ENCODE results near the gene CLMP.

CLMP gene

GRCh38 chr11:123041185-123041584 is 153.9 kb downstream of the CLMP start:
- no peak for DNase-seq (ENCODE audit: extremely low read depth, insufficient read length)
- no peaks in the 10 kb centered on the region for H3K27me3 ChIP-seq (replicated peaks; ENCODE audit: control insufficient read depth, insufficient read depth, low read length)
- TF ChIP-seq, protein P1, sequence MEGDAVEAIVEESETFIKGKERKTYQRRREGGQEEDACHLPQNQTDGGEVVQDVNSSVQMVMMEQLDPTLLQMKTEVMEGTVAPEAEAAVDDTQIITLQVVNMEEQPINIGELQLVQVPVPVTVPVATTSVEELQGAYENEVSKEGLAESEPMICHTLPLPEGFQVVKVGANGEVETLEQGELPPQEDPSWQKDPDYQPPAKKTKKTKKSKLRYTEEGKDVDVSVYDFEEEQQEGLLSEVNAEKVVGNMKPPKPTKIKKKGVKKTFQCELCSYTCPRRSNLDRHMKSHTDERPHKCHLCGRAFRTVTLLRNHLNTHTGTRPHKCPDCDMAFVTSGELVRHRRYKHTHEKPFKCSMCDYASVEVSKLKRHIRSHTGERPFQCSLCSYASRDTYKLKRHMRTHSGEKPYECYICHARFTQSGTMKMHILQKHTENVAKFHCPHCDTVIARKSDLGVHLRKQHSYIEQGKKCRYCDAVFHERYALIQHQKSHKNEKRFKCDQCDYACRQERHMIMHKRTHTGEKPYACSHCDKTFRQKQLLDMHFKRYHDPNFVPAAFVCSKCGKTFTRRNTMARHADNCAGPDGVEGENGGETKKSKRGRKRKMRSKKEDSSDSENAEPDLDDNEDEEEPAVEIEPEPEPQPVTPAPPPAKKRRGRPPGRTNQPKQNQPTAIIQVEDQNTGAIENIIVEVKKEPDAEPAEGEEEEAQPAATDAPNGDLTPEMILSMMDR (IDR thresholded peaks at IDR 0.05; ENCODE audit: insufficient read depth, low read length, poor library complexity, severe bottlenecking): no peak
- no peaks in the 10 kb centered on the region for H3K36me3 ChIP-seq (ENCODE audit: control insufficient read depth, insufficient read depth, low read length)
- no peak overlapping the region for H3K4me3 ChIP-seq (replicated peaks; ENCODE audit: low read depth, low read length)

DNA sequence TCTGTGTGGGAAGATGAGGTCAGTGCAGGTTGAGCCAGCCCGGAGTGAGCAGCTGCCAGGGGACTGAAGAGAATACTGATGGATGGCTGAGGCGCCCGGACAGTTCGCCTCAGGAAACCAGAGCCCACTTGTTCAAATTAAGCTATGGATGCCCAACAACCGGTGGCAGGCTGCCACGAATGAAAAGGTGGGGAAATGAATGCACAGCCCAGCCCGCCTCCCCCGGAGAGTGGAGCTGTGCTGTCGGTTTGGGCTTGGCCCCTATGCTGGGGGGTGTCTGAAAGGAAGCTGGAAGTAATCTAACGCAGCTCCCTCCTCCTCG is 155.0 kb downstream of the CLMP start:
- H3K4me3 ChIP-seq (replicated peaks; ENCODE audit: low read depth, low read length): no peak overlapping the region
- H3K27me3 ChIP-seq (replicated peaks; ENCODE audit: control insufficient read depth, insufficient read depth, low read length): no peaks in the 10 kb centered on the region
- DNase-seq (ENCODE audit: extremely low read depth, insufficient read length): no peak
- TF ChIP-seq, protein P1 (IDR thresholded peaks at IDR 0.05; ENCODE audit: insufficient read depth, low read length, poor library complexity, severe bottlenecking): no peak
- no peaks in the 10 kb centered on the region for H3K36me3 ChIP-seq (ENCODE audit: control insufficient read depth, insufficient read depth, low read length)

- Histone ChIP-seq H3K4me3 (replicated peaks; ENCODE audit: low read depth, low read length) (no peak overlapping the region), H3K36me3 (ENCODE audit: control insufficient read depth, insufficient read depth, low read length) (no peaks in the 10 kb centered on the region), H3K27me3 (replicated peaks; ENCODE audit: control insufficient read depth, insufficient read depth, low read length) (no peaks in the 10 kb centered on the region)
- DNase-seq (ENCODE audit: extremely low read depth, insufficient read length): no peak
- TF ChIP-seq, protein P1 (IDR thresholded peaks at IDR 0.05; ENCODE audit: insufficient read depth, low read length, poor library complexity, severe bottlenecking): no peak
Measured at GRCh38 chr11:123035831-123036230, 159.2 kb downstream of the CLMP start.

DNA sequence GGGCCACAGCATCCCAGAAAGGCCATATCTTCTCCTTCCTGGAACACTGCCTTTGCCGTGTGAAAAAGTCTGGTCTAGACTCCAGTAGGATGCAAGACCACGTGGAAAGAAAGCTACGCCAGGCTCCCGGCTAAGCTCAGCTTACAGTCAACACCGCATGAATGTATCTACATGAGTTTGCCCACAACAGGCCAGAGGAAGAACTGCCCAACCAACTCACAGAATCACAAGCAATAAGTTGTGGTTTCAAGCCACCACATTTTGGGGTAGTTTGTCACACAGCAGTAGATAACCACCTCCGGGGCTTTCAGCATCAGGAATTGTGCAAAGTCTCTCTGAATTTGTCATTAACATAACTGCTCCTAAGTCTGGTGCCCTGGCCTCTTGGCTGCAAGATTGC is 160.5 kb downstream of the CLMP start:
- no peak for DNase-seq (ENCODE audit: extremely low read depth, insufficient read length)
- Histone ChIP-seq H3K36me3 (ENCODE audit: control insufficient read depth, insufficient read depth, low read length) (no peaks in the 10 kb centered on the region), H3K4me3 (replicated peaks; ENCODE audit: low read depth, low read length) (no peak overlapping the region), H3K27me3 (replicated peaks; ENCODE audit: control insufficient read depth, insufficient read depth, low read length) (no peaks in the 10 kb centered on the region)
- TF ChIP-seq, protein P1 (IDR thresholded peaks at IDR 0.05; ENCODE audit: insufficient read depth, low read length, poor library complexity, severe bottlenecking): no peak

- no peaks in the 10 kb centered on the region for H3K36me3 ChIP-seq (ENCODE audit: control insufficient read depth, insufficient read depth, low read length)
- H3K4me3 ChIP-seq (replicated peaks; ENCODE audit: low read depth, low read length): no peak overlapping the region
- TF ChIP-seq, protein P1 (IDR thresholded peaks at IDR 0.05; ENCODE audit: insufficient read depth, low read length, poor library complexity, severe bottlenecking): no peak
- H3K27me3 ChIP-seq (replicated peaks; ENCODE audit: control insufficient read depth, insufficient read depth, low read length): no peaks in the 10 kb centered on the region
- DNase-seq (ENCODE audit: extremely low read depth, insufficient read length): no peak
Measured at GRCh38 chr11:123033895-123034294, 161.2 kb downstream of the CLMP start.

- DNase-seq (ENCODE audit: extremely low read depth, insufficient read length): no peak
- Histone ChIP-seq H3K36me3 (ENCODE audit: control insufficient read depth, insufficient read depth, low read length) (no peaks in the 10 kb centered on the region), H3K27me3 (replicated peaks; ENCODE audit: control insufficient read depth, insufficient read depth, low read length) (no peaks in the 10 kb centered on the region), H3K4me3 (replicated peaks; ENCODE audit: low read depth, low read length) (no peak overlapping the region)
- TF ChIP-seq, protein P1 (IDR thresholded peaks at IDR 0.05; ENCODE audit: insufficient read depth, low read length, poor library complexity, severe bottlenecking): no peak
Measured at GRCh38 chr11:123030517-123030916, 164.5 kb downstream of the CLMP start.

All from GM06990 (cell line).